ENCODE data around the gene MAP1A.

- no peak for TF ChIP-seq POLR2AphosphoS5 (IDR thresholded peaks at IDR 0.05; ENCODE audit: low read depth, low read length)
- TF ChIP-seq REST (IDR thresholded peaks at IDR 0.05; ENCODE audit: insufficient read depth in 1 of 2, low read depth in 2 of 2, low read length in 2 of 2), result no peak
- TF ChIP-seq SIN3A (IDR thresholded peaks at IDR 0.05; ENCODE audit: borderline replicate concordance, insufficient read depth, low read length), result no peak
Observed at GRCh38 chr15:43538091-43538490, 20.7 kb downstream of the MAP1A start.

Data from PFSK-1 (cell line).